HCT116 (cell line): ENCODE data around the gene FXYD2. TPM values are rescaled to one million over a fixed set of nuclear protein-coding genes. Genes with fewer than 3 reads are reported as not detected.

Experiments
- ATAC-seq: fragments of 200-7000 bp; cut with Tn5 transposase; 2 replicates; pipeline ENCODE4 v1.9.1; 2020; ENCODE audit warnings: mild to moderate bottlenecking, moderate library complexity
- BruUV-seq: library from RNA; stranded (reverse); fragments of 400-500 nt; replicated peaks from 2 replicates; lab custom pipeline; 2021; lab: Mats Ljungman, UMichigan
- CTCF ChIA-PET: fragments of 300-600 bp; sonication (Branson Sonifier 250); formaldehyde crosslinking; loops from one replicate; lab custom pipeline; 2021; ENCODE audit warnings: antibody characterized with exemption; lab: Charles Lee
- POLR2A ChIA-PET: fragments of 300-600, 350-600 bp; sonication (Branson Sonifier 250); formaldehyde crosslinking; loops from one replicate; lab custom pipeline; 2021; ENCODE audit warnings: antibody characterized with exemption; lab: Charles Lee
- RAD21 ChIA-PET, 2 experiments: fragments of 300-600 bp; sonication (Branson Sonifier 250); formaldehyde crosslinking; loops; one replicate each; lab custom pipeline; 2023; ENCODE audit warnings: low total read pairs in 2 of 2; ENCODE audit not compliant: uncharacterized antibody in 2 of 2, unreplicated experiment in 2 of 2, low non-redundant PET in 1 of 2; lab: Charles Lee
- DNase-seq: peaks from one replicate; pipeline ENCODE4 v3.0.0-alpha.2; 2010; ENCODE audit warnings: low read depth, low spot score
- H2AFZ ChIP-seq: fragments of 200-600 bp; shearing (Covaris generic), sonication (generic); 2 replicates; pipeline ENCODE4 v1.6.1; 2017; ENCODE audit warnings: low read depth, mixed run types, mixed read lengths, antibody characterized with exemption, low read length; ENCODE audit not compliant: poor library complexity, severe bottlenecking
- H3K27ac ChIP-seq: 2 replicates; pipeline ENCODE4 v1.5.1; 2012; ENCODE audit warnings: low read depth, low read length
- H3K27me3 ChIP-seq: fragments of 200-600 bp; sonication (generic); 2 replicates; pipeline ENCODE4 v1.6.1; 2016; ENCODE audit warnings: mixed run types, low read length, mixed read lengths; ENCODE audit not compliant: insufficient read depth
- H3K36me3 ChIP-seq, 2 experiments: fragments of 200-500 bp in 1 of 2; fragments of 200-600 bp in 1 of 2; sonication (Bioruptor generic) in 1 of 2; sonication (generic) in 1 of 2; 2 replicates each; pipeline versions ENCODE4 v1.5.1 to v1.6.1; 2014 to 2016; ENCODE audit warnings: low read length in 2 of 2, inconsistent platforms in 1 of 2, mixed read lengths in 1 of 2, mixed run types in 1 of 2; ENCODE audit not compliant: insufficient read depth in 2 of 2, control insufficient read depth in 1 of 2
- H3K4me1 ChIP-seq, 2 experiments: fragments of 200-600 bp in 1 of 2; sonication (generic) in 1 of 2; 2 replicates each; pipeline versions ENCODE4 v1.5.1 to v1.6.1; 2012 to 2017; ENCODE audit warnings: low read length in 2 of 2, inconsistent platforms in 1 of 2, mild to moderate bottlenecking in 1 of 2, mixed read lengths in 1 of 2, mixed run types in 1 of 2, moderate library complexity in 1 of 2; ENCODE audit not compliant: insufficient read depth in 2 of 2, control insufficient read depth in 1 of 2
- H3K4me2 ChIP-seq: fragments of 200-600 bp; sonication (generic); 2 replicates; pipeline ENCODE4 v1.6.1; 2017; ENCODE audit warnings: mixed run types, low read length, mixed read lengths
- H3K4me3 ChIP-seq, 2 experiments: fragments of 200-600 bp in 1 of 2; sonication (generic) in 1 of 2; replicated peaks in 1 of 2; 2 replicates each; pipeline ENCODE4 v1.5.1; 2011 to 2016; ENCODE audit warnings: low read length in 2 of 2, control low read depth in 1 of 2, low read depth in 1 of 2, mild to moderate bottlenecking in 1 of 2, mixed read lengths in 1 of 2, mixed run types in 1 of 2
- H3K79me2 ChIP-seq: fragments of 200-600 bp; sonication (generic); 2 replicates; pipeline ENCODE4 v1.6.1; 2017; ENCODE audit warnings: mild to moderate bottlenecking, mixed run types, low read length, moderate library complexity, mixed read lengths; ENCODE audit not compliant: insufficient read depth
- H3K9ac ChIP-seq: fragments of 200-600 bp; sonication (generic); 2 replicates; pipeline ENCODE4 v1.6.1; 2016; ENCODE audit warnings: low read length, mixed read lengths
- H3K9me2 ChIP-seq: fragments of 200-600 bp; sonication (generic), shearing (Covaris generic); 2 replicates; pipeline ENCODE4 v1.6.1; 2017; ENCODE audit warnings: mixed run types, mild to moderate bottlenecking, moderate library complexity; ENCODE audit not compliant: insufficient read depth
- H3K9me3 ChIP-seq, 2 experiments: fragments of 200-500 bp in 1 of 2; fragments of 200-600 bp in 1 of 2; sonication (Bioruptor generic) in 1 of 2; sonication (generic) in 1 of 2; 2 replicates each; pipeline ENCODE4 v1.6.1; 2014 to 2017; ENCODE audit warnings: low read length in 2 of 2, mixed read lengths in 2 of 2, inconsistent platforms in 1 of 2, low read depth in 1 of 2, mild to moderate bottlenecking in 1 of 2, mixed run types in 1 of 2, moderate library complexity in 1 of 2; ENCODE audit not compliant: control insufficient read depth in 1 of 2, insufficient read depth in 1 of 2
- H4K20me1 ChIP-seq: fragments of 200-600 bp; sonication (generic), shearing (Covaris generic); 2 replicates; pipeline ENCODE4 v1.6.1; 2017; ENCODE audit warnings: mixed run types, mild to moderate bottlenecking, moderate library complexity; ENCODE audit not compliant: insufficient read depth
- CBX3 ChIP-seq: IDR thresholded peaks from 2 replicates; pipeline ENCODE4 v1.6.1; 2012; ENCODE audit warnings: low read depth
- CEBPB ChIP-seq: IDR thresholded peaks from 2 replicates; pipeline ENCODE4 v1.6.1; 2012; ENCODE audit warnings: low read depth
- EGR1 ChIP-seq: IDR thresholded peaks from 2 replicates; pipeline ENCODE4 v1.6.1; 2012; ENCODE audit warnings: low read depth
- EZH2phosphoT487 ChIP-seq: fragments of 200-600 bp; IDR thresholded peaks from 2 replicates; pipeline ENCODE4 v1.6.1; 2018; ENCODE audit warnings: antibody characterized with exemption, borderline replicate concordance
- FOSL1 ChIP-seq: IDR thresholded peaks from 2 replicates; pipeline ENCODE4 v1.6.1; 2012; ENCODE audit warnings: low read depth
- POLR2AphosphoS5 ChIP-seq: IDR thresholded peaks from 2 replicates; pipeline ENCODE4 v1.6.1; 2011; ENCODE audit warnings: mild to moderate bottlenecking, low read depth, low read length, moderate library complexity
- RAD21 ChIP-seq: IDR thresholded peaks from 2 replicates; pipeline ENCODE4 v1.6.1; 2012; ENCODE audit warnings: low read depth, mild to moderate bottlenecking
- SIN3A ChIP-seq: IDR thresholded peaks from 2 replicates; pipeline ENCODE4 v1.6.1; 2012; ENCODE audit warnings: low read depth
- SP1 ChIP-seq: IDR thresholded peaks from 2 replicates; pipeline ENCODE4 v1.6.1; 2012; ENCODE audit warnings: low read depth
- SRF ChIP-seq: IDR thresholded peaks from 2 replicates; pipeline ENCODE4 v1.6.1; 2012; ENCODE audit warnings: low read depth
- YY1 ChIP-seq: IDR thresholded peaks from 2 replicates; pipeline ENCODE4 v1.6.1; 2011; ENCODE audit warnings: low read length, low read depth, moderate library complexity, mild to moderate bottlenecking; ENCODE audit not compliant: insufficient replicate concordance; ENCODE audit errors: extremely low read depth
- ZFX ChIP-seq: fragments of 450-650 bp; IDR thresholded peaks from 2 replicates; pipeline ENCODE4 v1.6.1; 2017
- ZNF274 ChIP-seq: fragments of 200-500 bp; sonication (Bioruptor generic); IDR thresholded peaks from 2 replicates; pipeline ENCODE4 v1.6.1; 2014; ENCODE audit warnings: mild to moderate bottlenecking, low read depth, low read length, inconsistent platforms
- intact Hi-C: fragments of 100-400 bp; cut with micrococcal nuclease; formaldehyde crosslinking; loops from 2 replicates; pipeline ENCODE4 v1.10.0; 2022
- total RNA-seq: library from RNA; stranded (reverse); gene quantifications from one replicate; pipeline ENCODE4 v1.2.1, GENCODE V29; 2021; ENCODE audit not compliant: unreplicated experiment
- TF ChIP-seq, protein P1 (sequence below): IDR thresholded peaks from 2 replicates; pipeline ENCODE4 v1.6.1; 2012
- TF ChIP-seq, protein P2 (sequence below): IDR thresholded peaks from 2 replicates; pipeline ENCODE4 v1.6.1; 2012
- TF ChIP-seq, protein P3 (sequence below): IDR thresholded peaks from 2 replicates; pipeline ENCODE4 v1.6.1; 2012; ENCODE audit warnings: low read depth

The FXYD2 gene
- total RNA-seq, 1 experiment from 2014 or later: 0.52 TPM

DNA sequence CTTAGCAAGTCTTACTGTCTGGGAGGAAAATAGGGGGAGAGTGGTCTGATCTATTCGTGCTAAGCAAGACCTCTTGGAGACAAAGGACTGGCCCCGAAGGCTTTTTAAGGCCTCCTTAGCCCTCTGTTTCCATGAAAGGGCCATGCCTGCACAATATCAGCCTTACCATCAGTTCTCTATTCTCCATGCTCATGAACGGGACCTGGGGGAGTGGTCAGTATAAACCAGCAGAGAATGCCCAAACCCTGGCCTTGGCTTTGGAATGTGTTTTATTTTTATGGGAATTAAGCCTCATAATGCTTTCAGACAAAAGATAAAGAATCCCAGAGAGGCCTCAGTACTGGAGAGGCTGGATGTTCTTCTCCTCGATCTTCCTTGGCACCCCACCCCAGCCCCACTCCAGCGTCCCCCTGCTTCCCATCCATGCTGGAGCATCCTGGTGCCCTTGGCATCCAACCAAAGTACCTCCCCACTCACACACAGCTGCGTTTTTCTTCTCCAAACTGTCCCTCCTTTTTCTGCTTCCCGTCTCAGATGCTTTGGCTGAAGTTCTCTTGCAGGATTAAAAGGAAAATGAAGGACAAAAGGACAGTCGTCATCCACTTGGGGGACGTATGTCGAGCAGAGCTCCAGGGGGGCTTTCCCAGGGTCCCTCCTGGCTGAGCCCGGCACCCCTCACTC, 33.3 kb upstream of the FXYD2 start:
- H3K9me3 ChIP-seq: peaks cover 0 to 2% of the 10 kb centered on the region in 2 experiments; a peak in 1 of 4 replicates
- no peaks in the 10 kb centered on the region for H3K27me3 ChIP-seq
- intact Hi-C loops: no loop called here
- CTCF ChIA-PET: no interaction called here
- RAD21 ChIA-PET: no interaction called here
- H3K27ac ChIP-seq: no peak overlapping the region
- no peaks in the 10 kb centered on the region for H3K9me2 ChIP-seq
- 0 out of 4 replicates have a peak, but pooled peaks cover 0 to 2% of the 10 kb centered on the region in 2 experiments for H3K4me1 ChIP-seq
- H3K4me2 ChIP-seq: no peak overlapping the region
- H3K4me3 ChIP-seq: no peak overlapping the region
- TF ChIP-seq SRF (no peak), ZNF274 (no peak), YY1 (no peak), CEBPB (no peak), RAD21 (no peak), CBX3 (no peak), SP1 (no peak), EGR1 (no peak), FOSL1 (no peak), EZH2phosphoT487 (no peak), POLR2AphosphoS5 (no peak), ZFX (no peak), SIN3A (no peak)
- TF ChIP-seq, protein P1, sequence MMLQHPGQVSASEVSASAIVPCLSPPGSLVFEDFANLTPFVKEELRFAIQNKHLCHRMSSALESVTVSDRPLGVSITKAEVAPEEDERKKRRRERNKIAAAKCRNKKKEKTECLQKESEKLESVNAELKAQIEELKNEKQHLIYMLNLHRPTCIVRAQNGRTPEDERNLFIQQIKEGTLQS: no peak
- TF ChIP-seq, protein P2, sequence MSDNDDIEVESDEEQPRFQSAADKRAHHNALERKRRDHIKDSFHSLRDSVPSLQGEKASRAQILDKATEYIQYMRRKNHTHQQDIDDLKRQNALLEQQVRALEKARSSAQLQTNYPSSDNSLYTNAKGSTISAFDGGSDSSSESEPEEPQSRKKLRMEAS: no peak
- TF ChIP-seq, protein P3, sequence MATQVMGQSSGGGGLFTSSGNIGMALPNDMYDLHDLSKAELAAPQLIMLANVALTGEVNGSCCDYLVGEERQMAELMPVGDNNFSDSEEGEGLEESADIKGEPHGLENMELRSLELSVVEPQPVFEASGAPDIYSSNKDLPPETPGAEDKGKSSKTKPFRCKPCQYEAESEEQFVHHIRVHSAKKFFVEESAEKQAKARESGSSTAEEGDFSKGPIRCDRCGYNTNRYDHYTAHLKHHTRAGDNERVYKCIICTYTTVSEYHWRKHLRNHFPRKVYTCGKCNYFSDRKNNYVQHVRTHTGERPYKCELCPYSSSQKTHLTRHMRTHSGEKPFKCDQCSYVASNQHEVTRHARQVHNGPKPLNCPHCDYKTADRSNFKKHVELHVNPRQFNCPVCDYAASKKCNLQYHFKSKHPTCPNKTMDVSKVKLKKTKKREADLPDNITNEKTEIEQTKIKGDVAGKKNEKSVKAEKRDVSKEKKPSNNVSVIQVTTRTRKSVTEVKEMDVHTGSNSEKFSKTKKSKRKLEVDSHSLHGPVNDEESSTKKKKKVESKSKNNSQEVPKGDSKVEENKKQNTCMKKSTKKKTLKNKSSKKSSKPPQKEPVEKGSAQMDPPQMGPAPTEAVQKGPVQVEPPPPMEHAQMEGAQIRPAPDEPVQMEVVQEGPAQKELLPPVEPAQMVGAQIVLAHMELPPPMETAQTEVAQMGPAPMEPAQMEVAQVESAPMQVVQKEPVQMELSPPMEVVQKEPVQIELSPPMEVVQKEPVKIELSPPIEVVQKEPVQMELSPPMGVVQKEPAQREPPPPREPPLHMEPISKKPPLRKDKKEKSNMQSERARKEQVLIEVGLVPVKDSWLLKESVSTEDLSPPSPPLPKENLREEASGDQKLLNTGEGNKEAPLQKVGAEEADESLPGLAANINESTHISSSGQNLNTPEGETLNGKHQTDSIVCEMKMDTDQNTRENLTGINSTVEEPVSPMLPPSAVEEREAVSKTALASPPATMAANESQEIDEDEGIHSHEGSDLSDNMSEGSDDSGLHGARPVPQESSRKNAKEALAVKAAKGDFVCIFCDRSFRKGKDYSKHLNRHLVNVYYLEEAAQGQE: no peak
- TF ChIP-seq, all 23 proteins: peak for 0
- no peak overlapping the region for H2AFZ ChIP-seq
- no TSS peak for BruUV-seq
- DNase-seq (no peak), ATAC-seq (no peak)
- no peak overlapping the region for H3K9ac ChIP-seq
- H4K20me1 ChIP-seq: no peaks in the 10 kb centered on the region
- H3K36me3 ChIP-seq: no peaks in the 10 kb centered on the region
- H3K79me2 ChIP-seq: no peaks in the 10 kb centered on the region
- POLR2A ChIA-PET: no interaction called here
